CD4-positive, alpha-beta T cell treated with Interleukin-4 for 4 hours (primary cell): ENCODE results near the gene TRAPPC6A.

Experiments
- DNase-seq: peaks from one replicate; pipeline ENCODE4 v3.0.0-alpha.2; 2020

The TRAPPC6A gene

GRCh38 chr19:45177817-45178261 lies at the start of gene TRAPPC6A:
Gene TRAPPC6A (minus strand): TSS chr19:45178237. CDS start chr19:45178218, 19 bp downstream.
- peak; percentile 46 for DNase-seq

GRCh38 chr19:45224645-45225044 lies 46.6 kb upstream of the TRAPPC6A start:
- no peak for DNase-seq

GRCh38 chr19:45223879-45224278 lies 45.8 kb upstream of the TRAPPC6A start:
- DNase-seq, result no peak

- no peak for DNase-seq
These were observed 44.7 kb upstream of the TRAPPC6A start for GRCh38 chr19:45222724-45223123.

GRCh38 chr19:45218911-45219743 lies 41.1 kb upstream of the TRAPPC6A start:
- no peak for DNase-seq

- DNase-seq, result no peak
These were observed 40.4 kb upstream of the TRAPPC6A start for GRCh38 chr19:45218426-45218825.

- DNase-seq, result no peak
These were observed 39.9 kb upstream of the TRAPPC6A start for GRCh38 chr19:45217957-45218334.

- no peak for DNase-seq
These were observed 39.3 kb upstream of the TRAPPC6A start for GRCh38 chr19:45217193-45217956.

- DNase-seq, result no peak
These were observed 38.6 kb upstream of the TRAPPC6A start for GRCh38 chr19:45216667-45217066.

DNA sequence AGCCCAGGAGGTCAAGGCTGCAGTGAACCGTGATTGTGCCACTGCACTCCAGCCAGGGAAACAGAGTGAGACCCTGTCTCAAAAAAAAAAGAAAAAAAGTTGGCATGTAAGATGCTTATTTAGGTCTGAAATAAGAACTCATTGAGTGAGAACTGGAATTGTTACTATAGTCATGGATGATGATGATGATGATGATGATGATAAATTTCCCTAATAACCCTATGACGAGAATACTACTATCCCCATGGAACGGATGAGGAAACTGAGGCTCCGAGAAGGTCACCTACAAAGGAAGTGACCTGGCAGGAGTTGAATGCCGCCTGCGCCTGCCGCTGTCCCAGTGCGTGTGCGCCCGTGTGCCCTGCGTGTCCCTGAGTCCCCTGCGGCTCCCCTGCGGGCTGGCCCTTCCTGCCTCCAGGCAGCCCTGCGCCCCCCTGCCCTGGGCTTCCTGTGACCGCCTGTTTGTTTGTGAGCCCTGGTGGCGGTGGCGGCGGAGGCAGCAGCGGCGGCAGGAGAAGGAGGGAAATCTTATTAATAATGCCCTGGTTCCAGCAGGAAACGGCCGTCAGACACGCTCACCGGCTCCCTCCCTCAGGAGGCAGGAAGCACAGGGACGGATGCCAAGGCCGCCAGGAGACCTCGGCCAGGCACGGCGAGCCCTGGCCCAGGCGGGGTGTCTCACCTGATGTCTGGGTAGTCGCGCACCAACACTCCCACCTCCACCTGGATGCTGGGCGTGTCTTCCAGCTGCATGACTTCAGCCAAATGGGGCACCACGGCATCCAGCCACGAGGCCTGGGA lies 37.6 kb upstream of the TRAPPC6A start:
- no peak for DNase-seq

GRCh38 chr19:45213031-45213430 lies 35.0 kb upstream of the TRAPPC6A start:
- DNase-seq, result no peak

DNA sequence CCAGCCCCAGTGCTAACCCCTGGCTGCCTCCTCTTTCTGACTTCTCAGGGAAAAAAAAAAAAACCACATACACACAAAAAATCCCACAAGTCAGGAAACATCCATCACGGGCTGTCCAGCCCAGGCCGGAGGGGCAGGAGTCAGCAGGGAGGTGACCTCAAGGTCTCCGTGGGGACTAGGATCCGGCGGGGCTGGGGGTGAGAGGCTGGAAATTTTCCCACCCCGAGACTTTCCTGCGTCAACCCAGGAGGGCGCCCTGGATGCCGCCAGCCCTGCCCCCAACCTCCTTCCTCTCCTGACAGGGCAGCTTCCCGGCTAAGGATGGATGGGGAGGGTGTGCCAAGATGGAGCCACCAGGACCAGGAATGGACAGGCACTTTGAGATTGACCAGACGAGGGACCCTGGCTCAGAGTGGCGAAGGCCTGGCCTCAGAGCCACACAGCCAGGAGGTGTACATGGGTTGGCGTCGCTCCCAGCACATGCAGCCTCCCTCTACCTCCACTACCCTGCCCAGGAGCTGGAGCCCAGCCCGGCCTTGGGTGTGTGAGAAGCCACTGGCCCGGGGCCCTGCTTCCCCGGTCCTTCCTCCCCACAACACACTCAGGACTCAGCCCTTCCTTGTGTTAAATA lies 33.8 kb upstream of the TRAPPC6A start:
- no peak for DNase-seq

DNA sequence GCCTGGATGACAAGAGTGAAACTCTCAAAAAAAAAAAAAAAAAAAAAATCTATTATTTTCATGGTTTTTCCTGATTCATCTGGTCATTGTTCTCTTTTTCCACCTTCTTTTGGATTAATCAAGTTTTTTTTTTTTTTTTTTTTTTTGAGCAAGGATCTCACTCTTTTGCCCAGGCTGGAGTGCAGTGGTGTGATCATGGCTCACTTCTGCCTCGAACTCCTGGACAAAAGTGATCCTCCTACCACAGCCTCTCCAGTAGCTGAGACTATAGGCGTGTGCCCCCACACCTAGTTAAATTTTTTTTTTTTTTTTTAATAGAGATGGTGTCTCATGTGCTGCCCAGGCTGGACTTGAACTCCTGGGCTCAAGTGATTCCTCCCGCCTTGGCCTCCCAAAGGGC lies 28.3 kb upstream of the TRAPPC6A start:
- no peak for DNase-seq

GRCh38 chr19:45205810-45206209 lies 27.8 kb upstream of the TRAPPC6A start:
- DNase-seq, result no peak

DNA sequence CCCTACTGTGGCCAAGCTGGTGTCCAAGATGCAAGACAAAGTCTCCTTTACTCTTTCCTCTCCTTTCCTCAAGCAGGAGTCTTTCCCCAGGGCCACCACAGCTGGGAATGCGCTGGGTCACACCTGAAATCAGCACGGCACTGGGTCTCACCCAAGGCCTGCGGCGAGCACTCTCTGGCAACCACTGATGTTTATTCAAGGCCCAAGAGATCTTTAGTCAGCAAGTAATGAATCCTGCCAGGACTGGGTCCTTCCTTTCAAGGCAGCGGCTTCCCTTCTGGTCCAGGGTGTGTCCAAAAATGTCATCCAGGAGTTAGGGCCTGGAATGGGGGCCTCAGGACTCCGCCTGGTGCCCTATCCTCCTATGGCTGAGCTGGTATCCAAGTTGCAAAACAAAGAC lies 24.6 kb upstream of the TRAPPC6A start:
- DNase-seq, result no peak

DNA sequence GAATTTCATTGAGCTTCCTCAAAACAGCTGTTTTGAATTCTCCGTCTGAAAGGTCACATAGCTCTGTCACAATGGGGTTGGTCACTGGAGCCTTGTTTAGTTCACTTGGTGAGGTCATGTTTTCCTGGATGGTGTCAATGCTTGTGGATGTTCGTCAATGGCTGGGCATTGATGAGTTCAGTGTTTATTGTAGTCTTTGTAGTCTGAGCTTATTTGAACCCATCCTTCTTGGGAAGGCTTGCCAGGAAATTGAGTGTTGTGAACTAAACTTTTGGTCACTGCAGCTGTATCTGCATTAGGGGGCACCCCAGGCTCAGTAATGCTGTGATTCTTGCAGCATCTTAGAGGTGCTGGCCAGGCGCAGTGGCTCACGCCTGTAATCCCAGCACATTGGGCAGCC lies 22.5 kb upstream of the TRAPPC6A start:
- DNase-seq, result no peak

GRCh38 chr19:45195764-45196163 lies 17.7 kb upstream of the TRAPPC6A start:
- no peak for DNase-seq

- DNase-seq, result no peak
These were observed 13.3 kb upstream of the TRAPPC6A start for GRCh38 chr19:45191375-45191774.

- no peak for DNase-seq
These were observed 11.9 kb upstream of the TRAPPC6A start for GRCh38 chr19:45189971-45190370.

GRCh38 chr19:45187421-45188100 lies 9.5 kb upstream of the TRAPPC6A start:
- peak; percentile 50 for DNase-seq

DNA sequence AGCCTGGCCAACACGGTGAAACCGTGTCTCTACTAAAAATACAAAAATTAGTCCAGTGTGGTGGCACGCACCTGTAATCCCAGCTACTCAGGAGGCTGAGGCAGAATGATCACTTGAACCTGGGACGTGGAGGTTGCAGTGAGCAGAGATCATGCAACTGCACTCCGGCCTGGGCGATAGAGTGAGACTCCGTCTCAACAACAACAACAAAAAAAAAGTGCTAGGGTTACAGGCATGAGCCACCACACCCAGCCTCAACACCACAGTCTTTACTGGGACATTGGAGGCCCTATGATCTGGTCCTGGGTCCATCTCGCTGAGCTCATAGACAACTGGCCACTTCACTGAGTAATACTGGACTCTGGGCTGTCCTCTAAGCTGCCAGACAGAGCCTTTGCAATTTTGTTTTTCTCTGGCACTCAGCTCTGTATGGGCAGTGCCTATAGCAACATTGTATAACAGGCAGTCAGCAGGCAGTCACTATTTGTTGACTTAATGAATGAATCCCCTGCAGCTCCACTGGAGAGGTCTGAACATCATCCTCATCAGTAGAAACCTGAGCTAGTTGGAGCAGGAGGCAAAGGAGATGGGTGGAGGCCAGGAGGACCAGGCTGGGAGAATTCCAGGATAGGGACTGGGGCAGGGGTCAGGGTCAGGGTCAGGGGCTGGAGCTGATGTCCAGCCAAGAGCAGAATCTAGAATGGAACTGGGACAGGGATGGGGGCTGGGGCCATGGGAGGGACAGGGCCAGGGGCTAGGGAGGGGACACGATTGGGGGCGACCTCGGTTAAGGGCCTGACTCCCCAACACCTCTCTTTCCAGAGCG lies 8.7 kb upstream of the TRAPPC6A start:
- DNase-seq, result no peak
